ENCODE data around the gene NDUFS4.

The NDUFS4 gene

DNA sequence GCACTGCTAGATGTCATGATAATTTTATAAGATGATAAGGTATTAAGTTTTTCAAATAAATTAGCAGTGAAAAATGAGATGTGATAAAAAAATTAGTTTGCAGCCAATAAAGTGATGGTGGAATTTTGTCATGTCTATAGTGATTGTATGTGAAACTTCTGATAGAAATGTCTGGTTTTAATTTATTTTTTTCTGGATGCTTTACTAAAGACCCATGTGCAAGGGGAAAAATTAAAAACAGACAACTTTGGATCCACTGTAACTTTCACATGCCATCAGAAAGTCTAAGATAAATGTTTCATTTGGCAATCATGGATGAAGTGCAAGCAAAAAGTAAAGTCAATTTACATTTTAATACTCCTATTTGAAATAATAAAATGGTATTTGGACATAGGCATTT is 4.4 kb upstream of the NDUFS4 start:
- TF ChIP-seq, protein P1, sequence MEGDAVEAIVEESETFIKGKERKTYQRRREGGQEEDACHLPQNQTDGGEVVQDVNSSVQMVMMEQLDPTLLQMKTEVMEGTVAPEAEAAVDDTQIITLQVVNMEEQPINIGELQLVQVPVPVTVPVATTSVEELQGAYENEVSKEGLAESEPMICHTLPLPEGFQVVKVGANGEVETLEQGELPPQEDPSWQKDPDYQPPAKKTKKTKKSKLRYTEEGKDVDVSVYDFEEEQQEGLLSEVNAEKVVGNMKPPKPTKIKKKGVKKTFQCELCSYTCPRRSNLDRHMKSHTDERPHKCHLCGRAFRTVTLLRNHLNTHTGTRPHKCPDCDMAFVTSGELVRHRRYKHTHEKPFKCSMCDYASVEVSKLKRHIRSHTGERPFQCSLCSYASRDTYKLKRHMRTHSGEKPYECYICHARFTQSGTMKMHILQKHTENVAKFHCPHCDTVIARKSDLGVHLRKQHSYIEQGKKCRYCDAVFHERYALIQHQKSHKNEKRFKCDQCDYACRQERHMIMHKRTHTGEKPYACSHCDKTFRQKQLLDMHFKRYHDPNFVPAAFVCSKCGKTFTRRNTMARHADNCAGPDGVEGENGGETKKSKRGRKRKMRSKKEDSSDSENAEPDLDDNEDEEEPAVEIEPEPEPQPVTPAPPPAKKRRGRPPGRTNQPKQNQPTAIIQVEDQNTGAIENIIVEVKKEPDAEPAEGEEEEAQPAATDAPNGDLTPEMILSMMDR (IDR thresholded peaks at IDR 0.05; ENCODE audit: low read depth, low read length): no peak
- no peak overlapping the region for H3K4me3 ChIP-seq (ENCODE audit: low read depth, low read length)

- TF ChIP-seq, protein P1 (IDR thresholded peaks at IDR 0.05; ENCODE audit: low read depth, low read length): no peak
- H3K4me3 ChIP-seq (ENCODE audit: low read depth, low read length): no peak overlapping the region
These were observed 3.1 kb upstream of the NDUFS4 start for GRCh38 chr5:53557386-53557785.

GRCh38 chr5:53558966-53559365 is 1.5 kb upstream of the NDUFS4 start:
- no peak overlapping the region for H3K4me3 ChIP-seq (ENCODE audit: low read depth, low read length)
- TF ChIP-seq, protein P1 (IDR thresholded peaks at IDR 0.05; ENCODE audit: low read depth, low read length): no peak

DNA sequence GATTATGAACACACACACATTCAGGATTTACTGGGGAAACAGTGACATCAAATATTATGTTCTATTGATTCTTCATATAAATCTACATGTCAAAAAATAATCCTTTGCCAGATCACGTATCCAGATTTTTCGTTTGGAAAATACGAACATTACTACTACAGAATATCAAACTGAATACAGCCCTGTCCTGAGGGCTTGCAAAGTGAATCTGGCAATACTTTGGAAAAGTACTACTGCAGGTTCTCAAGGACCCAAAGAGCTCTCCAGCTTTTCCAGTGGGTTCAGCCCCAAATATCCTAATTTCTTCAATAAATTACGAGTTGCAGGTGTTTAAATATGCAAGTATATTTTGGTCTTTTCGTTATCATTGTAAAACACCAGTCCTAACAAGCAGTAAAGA is 411 bp upstream of the NDUFS4 start:
- H3K4me3 ChIP-seq (ENCODE audit: low read depth, low read length): peak overlapping the region; percentile 95

DNA sequence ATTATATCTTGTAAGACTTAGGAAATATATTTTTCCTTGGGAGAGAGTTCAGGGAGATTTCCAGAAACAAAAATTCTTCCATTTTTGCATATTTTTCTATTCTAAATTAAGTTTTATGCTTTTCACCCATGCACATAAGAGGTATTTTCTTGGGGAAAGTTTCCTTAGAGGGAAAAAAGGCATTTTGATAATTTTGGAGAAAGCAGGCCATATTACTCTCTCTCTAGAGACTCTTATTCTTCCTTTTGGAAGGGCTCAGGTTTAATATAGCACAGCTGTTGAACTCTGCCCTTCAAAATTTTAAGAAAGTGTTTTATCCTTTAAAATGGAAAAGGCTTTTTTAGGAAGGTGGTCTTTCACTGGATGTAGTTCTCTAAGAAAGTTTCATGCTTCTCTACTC is 8.0 kb downstream of the NDUFS4 start:
- H3K4me3 ChIP-seq (ENCODE audit: low read depth, low read length): no peak overlapping the region

More for the DNA sequence above, 411 bp upstream of the NDUFS4 start:
- TF ChIP-seq, protein P1 (IDR thresholded peaks at IDR 0.05; ENCODE audit: low read depth, low read length): no peak

DNA sequence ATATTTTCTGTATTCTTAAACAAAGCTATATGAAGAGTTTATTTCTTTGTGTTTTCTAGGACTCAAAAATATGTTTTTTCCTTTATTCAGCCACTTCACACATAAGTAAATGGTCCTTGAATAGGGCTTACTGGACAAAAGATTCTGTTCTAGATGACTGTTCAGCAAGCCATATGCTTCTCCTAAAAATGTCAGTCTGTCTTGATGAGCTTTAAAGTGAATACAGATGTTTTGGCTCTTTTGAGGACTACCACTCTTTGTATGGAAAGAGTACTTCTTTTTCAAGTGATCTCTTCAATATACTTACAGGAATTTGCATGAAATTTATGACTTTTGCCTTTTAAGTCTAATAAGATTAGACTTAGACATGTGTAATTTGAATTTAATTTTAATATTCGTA is 8.4 kb downstream of the NDUFS4 start:
- TF ChIP-seq, protein P1 (IDR thresholded peaks at IDR 0.05; ENCODE audit: low read depth, low read length): no peak
- no peak overlapping the region for H3K4me3 ChIP-seq (ENCODE audit: low read depth, low read length)

More for the DNA sequence above, 8.0 kb downstream of the NDUFS4 start:
- TF ChIP-seq, protein P1 (IDR thresholded peaks at IDR 0.05; ENCODE audit: low read depth, low read length): no peak

DNA sequence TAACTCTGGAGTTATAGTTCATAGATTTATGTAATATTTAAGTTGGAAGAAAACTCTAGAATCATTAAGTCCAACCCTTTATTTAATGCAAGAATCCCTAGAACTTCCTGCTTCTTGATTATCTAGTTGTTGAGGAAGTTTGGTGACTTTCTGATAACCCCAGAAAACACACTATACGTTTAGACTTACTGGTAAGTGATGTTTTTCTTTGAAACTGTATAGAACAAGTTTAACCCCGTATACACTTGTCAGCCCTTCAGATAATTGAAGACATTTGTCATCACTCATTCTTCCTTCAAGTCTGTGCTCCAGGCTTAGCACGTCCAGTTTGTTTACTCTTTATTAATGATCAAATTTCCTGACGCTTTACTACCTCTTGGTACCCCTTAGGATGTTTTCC is 9.0 kb downstream of the NDUFS4 start:
- TF ChIP-seq, protein P1 (IDR thresholded peaks at IDR 0.05; ENCODE audit: low read depth, low read length): no peak
- no peak overlapping the region for H3K4me3 ChIP-seq (ENCODE audit: low read depth, low read length)

Data from WI38 (cell line).